HepG2 (cell line): ENCODE data around the gene THOC5. TPM values are rescaled to one million over a fixed set of nuclear protein-coding genes. Genes with fewer than 3 reads are reported as not detected.

Experiments
- ARNTL ChIP-seq: sonication (generic); formaldehyde crosslinking; IDR thresholded peaks from 2 replicates; pipeline ENCODE4 v1.4.0; 2020; ENCODE audit warnings: mild to moderate bottlenecking, missing genetic modification reagents
- BCLAF1 ChIP-seq: fragments of 450-650 bp; IDR thresholded peaks from 2 replicates; pipeline ENCODE4 v1.6.1; 2017; ENCODE audit warnings: mild to moderate bottlenecking
- DMAP1 ChIP-seq: IDR thresholded peaks from 2 replicates; pipeline ENCODE4 v1.6.1; 2016
- E2F2 ChIP-seq: sonication (generic); formaldehyde crosslinking; IDR thresholded peaks from 2 replicates; pipeline ENCODE4 v1.4.0; 2020; ENCODE audit warnings: missing genetic modification reagents, borderline replicate concordance
- GABPB1 ChIP-seq: IDR thresholded peaks from 2 replicates; pipeline ENCODE4 v1.6.1; 2016; ENCODE audit warnings: mild to moderate bottlenecking, missing genetic modification reagents, moderate library complexity, missing compliant biosample characterization
- GATAD2A ChIP-seq: IDR thresholded peaks from 2 replicates; pipeline ENCODE4 v1.6.1; 2016
- JUNB ChIP-seq: sonication (generic); formaldehyde crosslinking; IDR thresholded peaks from 2 replicates; pipeline ENCODE4 v1.8.0; 2022; ENCODE audit warnings: missing genetic modification reagents, mild to moderate bottlenecking, borderline replicate concordance
- KAT7 ChIP-seq: IDR thresholded peaks from 2 replicates; pipeline ENCODE4 v1.6.1; 2018; ENCODE audit warnings: borderline replicate concordance, missing compliant biosample characterization
- KLF11 ChIP-seq: IDR thresholded peaks from 2 replicates; pipeline ENCODE4 v1.6.1; 2016; ENCODE audit warnings: missing compliant biosample characterization
- MAZ ChIP-seq, 2 experiments: sonication (generic) in 1 of 2; formaldehyde crosslinking in 1 of 2; IDR thresholded peaks; 2 replicates each; pipeline versions ENCODE4 v1.5.0 to v1.6.1; 2012 to 2020; ENCODE audit warnings: low read depth in 2 of 2, mild to moderate bottlenecking in 2 of 2, borderline replicate concordance in 1 of 2, improper control_type of control experiment in 1 of 2, low read length in 1 of 2, missing genetic modification reagents in 1 of 2, moderate library complexity in 1 of 2
- PHF21A ChIP-seq: sonication (generic); formaldehyde crosslinking; IDR thresholded peaks from 2 replicates; pipeline ENCODE4 v1.5.0; 2020; ENCODE audit warnings: mild to moderate bottlenecking, missing genetic modification reagents
- SOX5 ChIP-seq: IDR thresholded peaks from 2 replicates; pipeline ENCODE4 v1.6.1; 2016; ENCODE audit warnings: borderline replicate concordance
- THAP9 ChIP-seq: sonication (generic); formaldehyde crosslinking; IDR thresholded peaks from 2 replicates; pipeline ENCODE4; 2020; ENCODE audit warnings: missing genetic modification reagents, mild to moderate bottlenecking, borderline replicate concordance
- TRIM24 ChIP-seq: sonication (generic); formaldehyde crosslinking; IDR thresholded peaks from 2 replicates; pipeline ENCODE4 v1.8.0; 2022; ENCODE audit warnings: mild to moderate bottlenecking, missing genetic modification reagents
- ZFP1 ChIP-seq: IDR thresholded peaks from 2 replicates; pipeline ENCODE4 v1.6.1; 2016
- ZNF329 ChIP-seq: sonication (generic); formaldehyde crosslinking; IDR thresholded peaks from 2 replicates; pipeline ENCODE4 v1.9.0; 2021; ENCODE audit warnings: low read depth, mild to moderate bottlenecking, missing genetic modification reagents
- ZNF609 ChIP-seq: sonication (generic); formaldehyde crosslinking; IDR thresholded peaks from 2 replicates; pipeline ENCODE4 v1.4.0; 2020; ENCODE audit warnings: mild to moderate bottlenecking, missing genetic modification reagents, borderline replicate concordance
- polyA plus RNA-seq, 8 experiments: library from polyadenylated mRNA; depleted of rRNA in 3 of 8; stranded (reverse) in 7 of 8; unstranded in 1 of 8; fragments of >200 nt; fragmentation: Illumina TruSeq in 4 of 8; extraction: Trizol in 4 of 8; gene quantifications; 2 replicates each; pipeline versions ENCODE4 v1.2.1 to v1.2.3, GENCODE V29; 2011 to 2016; ENCODE audit warnings: low read depth in 4 of 8, missing spikeins in 1 of 8, mixed read lengths in 1 of 8; ENCODE audit not compliant: insufficient read depth in 1 of 8
- total RNA-seq, 5 experiments: library from RNA; depleted of rRNA; stranded (reverse); fragments of >200 nt; fragmentation: Illumina TruSeq; extraction: Trizol; gene quantifications; 2 replicates each; pipeline ENCODE4 v1.2.3, GENCODE V29; 2016; ENCODE audit warnings: low read depth in 1 of 5

The THOC5 gene
- total and polyA plus RNA-seq, 2 of the 13 experiments (the other 11 are each of a cell fraction or from before 2014, with no cell fraction given), result 45.8 to 46.7 TPM

GRCh38 chr22:29553351-29554224, at the start of gene THOC5 (continued):
- TF ChIP-seq THAP9 (CRISPR knock-in tag) (peak; percentile 96), BCLAF1 (no peak), ARNTL (CRISPR knock-in tag) (peak; percentile 74; the same call in 1 of the 2 replicates), ZFP1 (CRISPR knock-in tag) (peak; percentile 80; the same call in 1 of the 2 replicates), KAT7 (CRISPR knock-in tag) (no peak; the same call in 1 of the 2 replicates), TRIM24 (CRISPR knock-in tag) (no peak), MAZ (IDR thresholded peaks at IDR 0.05; ENCODE audit: borderline replicate concordance, low read depth, low read length) (peak; percentile 50; the same call in 1 of the 2 replicates), MAZ (CRISPR knock-in tag; IDR thresholded peaks at IDR 0.05; ENCODE audit: low read depth) (peak; percentile 89), GABPB1 (CRISPR knock-in tag) (peak; percentile 99), SOX5 (peak; percentile 62; the same call in 1 of the 2 replicates), DMAP1 (CRISPR knock-in tag) (peak; percentile 99), ZNF329 (no peak), PHF21A (CRISPR knock-in tag) (peak; percentile 69), JUNB (CRISPR knock-in tag) (no peak), E2F2 (CRISPR knock-in tag) (no peak), ZNF609 (peak; percentile 74; the same call in 1 of the 2 replicates), GATAD2A (no peak; the same call in 1 of the 2 replicates), KLF11 (CRISPR knock-in tag) (peak; percentile 78)
